GM12875 (cell line): ENCODE measurements around the gene LAMA1.

ENCODE experiments used
- H3K4me3 ChIP-seq: one replicate; pipeline ENCODE4 v1.5.1; 2011; ENCODE audit warnings: low read depth, low read length, control low read depth
- TF ChIP-seq, protein P1 (sequence below): IDR thresholded peaks from 2 replicates; pipeline ENCODE4 v1.5.1; 2011; ENCODE audit warnings: low read depth, mild to moderate bottlenecking, control low read depth, inconsistent platforms, low read length, moderate library complexity, borderline replicate concordance; ENCODE audit not compliant: insufficient read depth

LAMA1 gene

DNA sequence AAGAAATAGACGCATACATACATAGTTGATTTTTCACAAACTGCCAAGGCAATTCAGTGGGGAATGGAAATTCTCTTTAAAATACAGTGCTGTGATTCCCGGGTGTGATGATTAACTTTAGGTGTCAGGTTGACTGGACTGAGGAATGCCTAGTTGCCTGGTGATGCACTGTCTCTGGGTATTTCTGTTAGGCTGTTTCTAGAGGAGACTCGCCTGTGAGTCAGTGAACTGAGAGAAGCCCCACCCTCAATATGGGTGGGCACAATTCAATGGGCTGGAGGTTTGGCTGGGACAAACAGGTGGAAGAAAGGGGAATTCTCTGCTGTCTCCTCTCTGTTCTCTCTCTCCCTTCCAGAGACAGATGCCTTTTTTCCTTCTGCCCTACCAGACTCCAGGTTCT lies 200.5 kb downstream of the LAMA1 start:
- TF ChIP-seq, protein P1, sequence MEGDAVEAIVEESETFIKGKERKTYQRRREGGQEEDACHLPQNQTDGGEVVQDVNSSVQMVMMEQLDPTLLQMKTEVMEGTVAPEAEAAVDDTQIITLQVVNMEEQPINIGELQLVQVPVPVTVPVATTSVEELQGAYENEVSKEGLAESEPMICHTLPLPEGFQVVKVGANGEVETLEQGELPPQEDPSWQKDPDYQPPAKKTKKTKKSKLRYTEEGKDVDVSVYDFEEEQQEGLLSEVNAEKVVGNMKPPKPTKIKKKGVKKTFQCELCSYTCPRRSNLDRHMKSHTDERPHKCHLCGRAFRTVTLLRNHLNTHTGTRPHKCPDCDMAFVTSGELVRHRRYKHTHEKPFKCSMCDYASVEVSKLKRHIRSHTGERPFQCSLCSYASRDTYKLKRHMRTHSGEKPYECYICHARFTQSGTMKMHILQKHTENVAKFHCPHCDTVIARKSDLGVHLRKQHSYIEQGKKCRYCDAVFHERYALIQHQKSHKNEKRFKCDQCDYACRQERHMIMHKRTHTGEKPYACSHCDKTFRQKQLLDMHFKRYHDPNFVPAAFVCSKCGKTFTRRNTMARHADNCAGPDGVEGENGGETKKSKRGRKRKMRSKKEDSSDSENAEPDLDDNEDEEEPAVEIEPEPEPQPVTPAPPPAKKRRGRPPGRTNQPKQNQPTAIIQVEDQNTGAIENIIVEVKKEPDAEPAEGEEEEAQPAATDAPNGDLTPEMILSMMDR: no peak
- H3K4me3 ChIP-seq: no peak overlapping the region

DNA sequence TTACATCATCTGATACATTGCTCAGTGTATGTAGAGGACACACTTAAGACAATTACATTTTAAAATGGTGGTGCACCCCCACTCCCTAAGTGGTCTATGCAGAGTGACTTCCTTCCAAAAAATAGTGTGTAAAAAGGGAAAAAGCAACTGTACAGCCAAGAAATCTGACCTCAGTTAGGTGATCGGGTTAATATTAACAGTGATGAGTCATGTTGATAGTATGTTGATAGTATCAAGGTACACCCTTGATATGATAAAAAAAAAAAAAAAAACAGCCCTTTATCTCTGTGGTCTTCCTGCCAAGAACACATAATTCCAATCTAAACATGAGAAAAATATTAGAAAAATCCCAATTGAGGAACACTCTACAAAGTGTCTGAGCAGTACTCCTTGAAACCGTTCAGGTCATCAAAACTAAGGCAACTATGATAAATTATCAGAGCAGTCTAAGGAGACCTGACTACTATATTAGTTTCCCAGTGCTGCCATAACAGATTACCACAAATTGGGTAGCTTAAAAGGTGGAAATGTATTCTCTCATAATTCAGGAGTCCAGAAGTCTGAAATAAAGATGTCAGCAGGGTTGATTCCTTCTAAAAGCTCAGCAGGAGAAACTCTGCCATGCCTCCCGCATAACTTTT lies 216.2 kb downstream of the LAMA1 start:
- TF ChIP-seq, protein P1: no peak
- no peak overlapping the region for H3K4me3 ChIP-seq

DNA sequence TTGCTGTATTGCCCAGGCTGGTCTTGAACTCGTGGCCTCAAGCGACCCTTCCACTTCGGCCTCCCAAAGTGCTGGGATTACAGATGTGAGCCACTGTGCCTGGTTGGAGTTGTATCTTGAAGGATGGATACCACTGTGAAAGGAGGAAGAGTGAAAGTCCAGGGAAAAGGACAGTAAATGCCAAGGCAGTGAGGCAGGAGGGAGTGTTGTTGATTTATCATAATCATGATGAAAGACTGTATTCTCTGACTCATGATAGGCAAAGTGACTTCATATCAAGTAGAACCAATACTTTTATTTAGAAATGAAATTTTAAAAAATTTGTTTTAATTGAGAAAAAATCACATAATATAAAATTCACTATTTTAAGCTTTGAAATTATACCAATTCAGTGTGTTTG lies 225.8 kb downstream of the LAMA1 start:
- TF ChIP-seq, protein P1: no peak
- H3K4me3 ChIP-seq: no peak overlapping the region
